ENCODE results near the gene SLC34A1. TPM values are rescaled to one million over a fixed set of nuclear protein-coding genes. Genes with fewer than 3 reads are reported as not detected.

SLC34A1 gene
- polyA plus RNA-seq, 4 donors = 0.01 to 0.07 TPM; not detected in 2

- FAIRE-seq = no peak
- peaks cover 3 to 35% (median 3%) of the 10 kb centered on the region in 3 donors for H3K4me1 ChIP-seq (ENCODE audit: control insufficient read depth in 3 of 3, insufficient read depth in 2 of 3, low read depth in 1 of 3, low read length in 2 of 3)
- peak overlapping the region in 2 of 3 donors; percentile 41 to 56 for H3K27ac ChIP-seq (ENCODE audit: low read depth in 1 of 3, low read length in 2 of 3)
- H3K9me3 ChIP-seq (ENCODE audit: control insufficient read depth in 2 of 2, insufficient read depth in 1 of 2, low read depth in 1 of 2, low read length in 1 of 2) = no peaks in the 10 kb centered on the region
- DNase-seq = peak; percentile 78 to 84
- peak overlapping the region; percentile 19 to 46 (median 43) for H3K4me3 ChIP-seq (ENCODE audit: low read depth in 1 of 3, low read length in 3 of 3)
- no peaks in the 10 kb centered on the region for H3K27me3 ChIP-seq (ENCODE audit: control insufficient read depth in 3 of 3, insufficient read depth in 3 of 3, low read length in 3 of 3)
- no peaks in the 10 kb centered on the region for H3K36me3 ChIP-seq (ENCODE audit: control insufficient read depth in 3 of 3, insufficient read depth in 2 of 3, low read depth in 1 of 3, low read length in 3 of 3)
- WGBS, 3 donors = 2 to 8% (median 3%) methylated on average over 58 to 59 of the region's 59 CpGs
Observed at GRCh38 chr5:177362610-177363507, 21.4 kb upstream of the SLC34A1 start.

DNA sequence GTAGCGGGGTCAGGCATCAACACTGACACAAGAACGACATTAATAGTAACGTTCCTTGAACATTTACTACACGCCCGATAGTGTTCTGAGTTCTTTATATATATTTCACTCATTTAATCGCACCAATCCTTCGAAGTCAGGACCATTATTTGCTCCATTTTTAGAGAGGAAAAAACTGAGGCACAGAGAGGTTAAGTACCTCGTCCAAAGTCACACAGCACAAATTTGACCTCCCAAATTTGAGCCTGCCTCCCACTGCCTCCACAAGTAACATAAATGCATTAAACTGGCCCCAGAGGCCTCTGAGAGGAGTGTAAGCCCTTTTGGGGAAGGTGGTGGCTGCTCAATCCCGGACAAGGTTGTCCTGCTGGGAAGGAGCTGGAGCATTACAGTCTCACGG lies 20.7 kb upstream of the SLC34A1 start:
- H3K36me3 ChIP-seq (ENCODE audit: control insufficient read depth in 3 of 3, insufficient read depth in 2 of 3, low read depth in 1 of 3, low read length in 3 of 3) = no peaks in the 10 kb centered on the region
- DNase-seq = no peak
- H3K27ac ChIP-seq (ENCODE audit: low read depth in 1 of 3, low read length in 2 of 3) = no peak overlapping the region
- peak overlapping the region in 1 of 3 donors; percentile 43 for H3K4me3 ChIP-seq (ENCODE audit: low read depth in 1 of 3, low read length in 3 of 3)
- H3K4me1 ChIP-seq (ENCODE audit: control insufficient read depth in 3 of 3, insufficient read depth in 2 of 3, low read depth in 1 of 3, low read length in 2 of 3) = peaks cover 3 to 37% (median 3%) of the 10 kb centered on the region in 3 donors
- 24 to 42% (median 36%) methylated on average over 10 of the region's 10 CpGs for WGBS, 3 donors
- no peaks in the 10 kb centered on the region for H3K9me3 ChIP-seq (ENCODE audit: control insufficient read depth in 2 of 2, insufficient read depth in 1 of 2, low read depth in 1 of 2, low read length in 1 of 2)
- no peaks in the 10 kb centered on the region for H3K27me3 ChIP-seq (ENCODE audit: control insufficient read depth in 3 of 3, insufficient read depth in 3 of 3, low read length in 3 of 3)
- FAIRE-seq = no peak

DNA sequence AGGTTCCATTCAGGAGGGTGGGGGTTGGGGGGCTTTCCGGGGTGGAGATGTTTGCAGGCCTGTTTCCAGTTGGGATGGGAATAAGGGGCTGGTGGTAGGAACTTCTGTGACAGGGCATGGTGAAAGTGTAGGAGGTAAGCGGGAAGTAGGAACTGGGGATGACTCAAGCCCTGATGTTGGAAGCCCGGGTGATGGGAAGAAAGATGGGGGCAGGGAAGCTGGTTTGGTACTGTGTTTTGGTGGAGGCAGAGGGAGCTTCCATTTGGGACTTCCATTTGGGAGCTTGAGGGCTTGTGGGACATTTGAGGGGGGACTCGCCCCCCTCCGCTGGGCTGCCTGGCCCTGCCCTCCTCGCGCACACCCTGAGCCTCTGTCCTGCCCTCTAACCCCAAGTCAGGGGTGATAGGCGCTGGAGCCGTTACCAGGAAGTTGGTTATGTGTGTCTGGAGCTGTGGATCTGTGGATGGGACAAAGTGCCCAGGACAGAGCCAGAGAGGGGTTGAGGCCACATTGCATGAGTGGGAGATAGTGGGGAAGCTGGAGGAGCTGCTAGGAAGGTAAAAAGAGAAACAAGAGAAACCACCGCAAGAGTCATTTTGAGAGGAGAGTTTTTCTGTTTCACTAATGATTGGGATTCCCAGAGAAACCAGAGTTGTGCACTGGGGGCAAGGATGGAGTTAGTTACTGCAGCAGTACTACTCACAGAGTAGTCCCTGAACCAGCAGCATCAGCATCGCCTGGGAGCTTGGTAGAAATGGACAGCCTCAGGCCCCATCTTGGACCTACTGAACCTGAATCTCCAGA lies 19.9 kb upstream of the SLC34A1 start:
- peaks cover 3 to 38% (median 4%) of the 10 kb centered on the region in 3 donors for H3K4me1 ChIP-seq (ENCODE audit: control insufficient read depth in 3 of 3, insufficient read depth in 2 of 3, low read depth in 1 of 3, low read length in 2 of 3)
- 42 to 64% (median 52%) methylated on average over 11 of the region's 11 CpGs for WGBS, 3 donors
- FAIRE-seq (no peak), DNase-seq (no peak)
- H3K36me3 ChIP-seq (ENCODE audit: control insufficient read depth in 3 of 3, insufficient read depth in 2 of 3, low read depth in 1 of 3, low read length in 3 of 3) = no peaks in the 10 kb centered on the region
- H3K27ac ChIP-seq (ENCODE audit: low read depth in 1 of 3, low read length in 2 of 3) = no peak overlapping the region
- no peaks in the 10 kb centered on the region for H3K27me3 ChIP-seq (ENCODE audit: control insufficient read depth in 3 of 3, insufficient read depth in 3 of 3, low read length in 3 of 3)
- H3K9me3 ChIP-seq (ENCODE audit: control insufficient read depth in 2 of 2, insufficient read depth in 1 of 2, low read depth in 1 of 2, low read length in 1 of 2) = no peaks in the 10 kb centered on the region
- no peak overlapping the region for H3K4me3 ChIP-seq (ENCODE audit: low read depth in 1 of 3, low read length in 3 of 3)

DNA sequence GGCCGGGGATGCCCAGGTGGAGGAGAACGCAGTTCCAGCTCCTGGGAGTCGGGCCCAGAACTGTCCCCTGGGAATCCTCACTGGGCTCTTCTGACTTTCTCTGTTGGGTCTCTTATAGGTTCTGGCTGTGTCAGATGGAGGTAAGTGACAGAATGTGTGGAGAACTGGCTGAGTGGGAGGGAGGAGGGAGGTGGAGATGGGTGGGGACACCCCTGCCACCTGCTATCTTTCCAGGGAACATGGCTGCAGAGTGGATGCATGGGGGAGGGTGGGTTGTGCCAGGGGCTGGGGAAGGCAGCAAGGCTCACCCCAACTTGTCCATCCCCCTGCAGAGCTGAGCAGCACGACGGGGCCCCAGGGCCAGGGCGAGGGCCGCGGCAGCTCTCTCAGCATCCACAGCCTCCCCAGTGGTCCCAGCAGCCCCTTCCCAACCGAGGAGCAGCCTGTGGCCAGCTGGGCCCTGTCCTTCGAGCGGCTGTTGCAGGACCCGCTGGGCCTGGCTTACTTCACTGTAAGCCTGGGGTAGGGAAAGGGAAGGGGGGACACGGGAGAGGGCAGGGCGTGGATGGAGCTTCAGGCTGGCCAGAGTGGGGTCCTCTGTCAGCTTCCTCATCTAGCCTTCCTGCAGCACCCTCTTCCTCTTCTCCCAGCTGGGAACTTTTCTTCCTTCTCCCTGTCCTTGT lies 18.2 kb upstream of the SLC34A1 start:
- no peak overlapping the region for H3K4me3 ChIP-seq (ENCODE audit: low read depth in 1 of 3, low read length in 3 of 3)

DNA sequence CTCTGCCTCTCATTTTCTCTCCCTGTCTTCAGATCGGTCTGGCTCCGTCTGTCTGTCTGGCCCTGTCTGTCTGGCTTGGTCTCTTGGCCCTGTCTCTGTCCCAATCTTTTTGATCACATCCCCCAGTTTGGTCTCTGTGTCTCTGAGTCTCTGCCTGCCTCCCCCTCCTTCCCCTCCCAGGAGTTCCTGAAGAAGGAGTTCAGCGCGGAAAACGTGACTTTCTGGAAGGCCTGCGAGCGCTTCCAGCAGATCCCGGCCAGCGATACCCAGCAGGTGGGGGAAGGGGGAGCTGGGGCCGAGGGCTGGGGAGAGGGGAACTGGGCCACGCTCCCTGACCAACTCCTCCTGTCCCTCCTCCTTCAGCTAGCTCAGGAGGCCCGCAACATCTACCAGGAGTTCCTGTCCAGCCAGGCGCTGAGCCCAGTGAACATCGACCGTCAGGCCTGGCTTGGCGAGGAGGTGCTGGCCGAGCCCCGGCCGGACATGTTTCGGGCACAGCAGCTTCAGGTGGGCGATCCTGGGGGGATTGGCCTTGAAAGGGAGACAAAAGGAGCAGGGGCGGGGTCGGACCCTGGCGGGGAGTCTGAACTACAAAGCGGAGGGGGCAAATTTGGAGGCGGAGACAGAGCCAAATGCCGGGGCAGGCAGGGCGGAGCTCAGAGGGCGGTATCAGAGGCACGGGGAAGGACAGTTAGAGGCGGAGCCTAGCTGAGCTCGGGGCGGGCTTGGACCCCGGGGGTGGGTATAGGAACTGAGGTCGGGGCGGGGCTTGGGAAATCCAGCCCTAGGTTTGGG lies 17.5 kb upstream of the SLC34A1 start:
- no peak for FAIRE-seq
- peak; percentile 87 to 92 for DNase-seq
- 23 to 34% (median 33%) methylated on average over 35 to 36 of the region's 36 CpGs for WGBS, 3 donors

More for the DNA sequence above, 18.2 kb upstream of the SLC34A1 start:
- Histone ChIP-seq H3K4me1 (ENCODE audit: control insufficient read depth in 3 of 3, insufficient read depth in 2 of 3, low read depth in 1 of 3, low read length in 2 of 3) (peaks cover 3 to 47% (median 5%) of the 10 kb centered on the region in 3 donors), H3K27ac (ENCODE audit: low read depth in 1 of 3, low read length in 2 of 3) (peak overlapping the region in 2 of 3 donors; percentile 76 to 87), H3K9me3 (ENCODE audit: control insufficient read depth in 2 of 2, insufficient read depth in 1 of 2, low read depth in 1 of 2, low read length in 1 of 2) (no peaks in the 10 kb centered on the region), H3K36me3 (ENCODE audit: control insufficient read depth in 3 of 3, insufficient read depth in 2 of 3, low read depth in 1 of 3, low read length in 3 of 3) (peaks cover 0 to 3% (median 0%) of the 10 kb centered on the region in 3 donors), H3K27me3 (ENCODE audit: control insufficient read depth in 3 of 3, insufficient read depth in 3 of 3, low read length in 3 of 3) (no peaks in the 10 kb centered on the region)
- WGBS, 3 donors = 84 to 89% (median 85%) methylated on average over 9 to 14 of the region's 14 CpGs
- DNase-seq (no peak), FAIRE-seq (no peak)

DNA sequence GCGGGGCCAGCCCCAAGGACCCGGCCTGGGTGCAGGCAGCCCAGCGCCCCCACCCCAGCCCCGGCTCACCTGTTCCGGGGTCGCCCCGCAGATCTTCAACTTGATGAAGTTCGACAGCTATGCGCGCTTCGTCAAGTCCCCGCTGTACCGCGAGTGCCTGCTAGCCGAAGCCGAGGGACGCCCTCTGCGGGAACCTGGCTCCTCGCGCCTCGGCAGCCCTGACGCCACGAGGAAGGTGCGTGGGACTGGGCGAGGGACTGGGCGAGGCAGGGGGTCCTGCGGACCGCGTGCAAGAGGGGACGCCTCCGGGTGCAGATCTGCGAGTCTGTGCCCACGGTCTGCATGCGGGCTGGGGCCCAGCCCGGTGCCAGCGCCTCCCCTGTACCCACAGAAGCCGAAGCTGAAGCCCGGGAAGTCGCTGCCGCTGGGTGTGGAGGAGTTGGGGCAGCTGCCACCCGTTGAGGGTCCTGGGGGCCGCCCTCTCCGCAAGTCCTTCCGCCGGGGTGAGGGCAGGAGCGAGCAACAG lies 16.8 kb upstream of the SLC34A1 start:
- Histone ChIP-seq H3K27me3 (ENCODE audit: control insufficient read depth in 3 of 3, insufficient read depth in 3 of 3, low read length in 3 of 3) (no peaks in the 10 kb centered on the region), H3K27ac (ENCODE audit: low read depth in 1 of 3, low read length in 2 of 3) (peak overlapping the region in 1 of 3 donors; percentile 20), H3K4me1 (ENCODE audit: control insufficient read depth in 3 of 3, insufficient read depth in 2 of 3, low read depth in 1 of 3, low read length in 2 of 3) (peaks cover 3 to 41% (median 5%) of the 10 kb centered on the region in 3 donors), H3K4me3 (ENCODE audit: low read depth in 1 of 3, low read length in 3 of 3) (peak overlapping the region in 2 of 3 donors; percentile 34 to 58), H3K9me3 (ENCODE audit: control insufficient read depth in 2 of 2, insufficient read depth in 1 of 2, low read depth in 1 of 2, low read length in 1 of 2) (no peaks in the 10 kb centered on the region), H3K36me3 (ENCODE audit: control insufficient read depth in 3 of 3, insufficient read depth in 2 of 3, low read depth in 1 of 3, low read length in 3 of 3) (peaks cover 0 to 12% (median 0%) of the 10 kb centered on the region in 3 donors)
- 36 to 41% (median 38%) methylated on average over 22 to 46 of the region's 46 CpGs for WGBS, 3 donors
- FAIRE-seq = no peak
- no peak for DNase-seq

More for the DNA sequence above, 17.5 kb upstream of the SLC34A1 start:
- H3K9me3 ChIP-seq (ENCODE audit: control insufficient read depth in 2 of 2, insufficient read depth in 1 of 2, low read depth in 1 of 2, low read length in 1 of 2) = no peaks in the 10 kb centered on the region
- H3K4me3 ChIP-seq (ENCODE audit: low read depth in 1 of 3, low read length in 3 of 3) = peak overlapping the region in 2 of 3 donors; percentile 34 to 58
- H3K27me3 ChIP-seq (ENCODE audit: control insufficient read depth in 3 of 3, insufficient read depth in 3 of 3, low read length in 3 of 3) = no peaks in the 10 kb centered on the region
- H3K27ac ChIP-seq (ENCODE audit: low read depth in 1 of 3, low read length in 2 of 3) = peak overlapping the region; percentile 73 to 87 (median 76)
- peaks cover 0 to 6% (median 0%) of the 10 kb centered on the region in 3 donors for H3K36me3 ChIP-seq (ENCODE audit: control insufficient read depth in 3 of 3, insufficient read depth in 2 of 3, low read depth in 1 of 3, low read length in 3 of 3)
- peaks cover 3 to 46% (median 5%) of the 10 kb centered on the region in 3 donors for H3K4me1 ChIP-seq (ENCODE audit: control insufficient read depth in 3 of 3, insufficient read depth in 2 of 3, low read depth in 1 of 3, low read length in 2 of 3)

- DNase-seq = peak in 1 of 2 donors; percentile 78
- FAIRE-seq = no peak
- peaks cover 3 to 36% (median 5%) of the 10 kb centered on the region in 3 donors for H3K4me1 ChIP-seq (ENCODE audit: control insufficient read depth in 3 of 3, insufficient read depth in 2 of 3, low read depth in 1 of 3, low read length in 2 of 3)
- peak overlapping the region in 1 of 3 donors; percentile 16 for H3K27ac ChIP-seq (ENCODE audit: low read depth in 1 of 3, low read length in 2 of 3)
- H3K4me3 ChIP-seq (ENCODE audit: low read depth in 1 of 3, low read length in 3 of 3) = no peak overlapping the region
- no peaks in the 10 kb centered on the region for H3K27me3 ChIP-seq (ENCODE audit: control insufficient read depth in 3 of 3, insufficient read depth in 3 of 3, low read length in 3 of 3)
- no peaks in the 10 kb centered on the region for H3K9me3 ChIP-seq (ENCODE audit: control insufficient read depth in 2 of 2, insufficient read depth in 1 of 2, low read depth in 1 of 2, low read length in 1 of 2)
- WGBS, 3 donors = 73 to 84% (median 80%) methylated on average over 28 to 29 of the region's 29 CpGs
- H3K36me3 ChIP-seq (ENCODE audit: control insufficient read depth in 3 of 3, insufficient read depth in 2 of 3, low read depth in 1 of 3, low read length in 3 of 3) = peaks cover 0 to 13% (median 0%) of the 10 kb centered on the region in 3 donors
Observed at GRCh38 chr5:177367981-177368868, 16.0 kb upstream of the SLC34A1 start.

Measured in small intestine (tissue), 7 donors.